ENCODE results near the gene WASF2.

Gene WASF2

GRCh38 chr1:27357281-27358037 lies 132.5 kb downstream of the WASF2 start:
- no peak for DNase-seq (ENCODE audit: low read depth)

- no peak for DNase-seq (ENCODE audit: low read depth)
Measured at GRCh38 chr1:27356619-27357280, 133.2 kb downstream of the WASF2 start.

- DNase-seq (ENCODE audit: low read depth), result no peak
Measured at GRCh38 chr1:27356277-27356618, 133.7 kb downstream of the WASF2 start.

GRCh38 chr1:27355683-27356082 lies 134.3 kb downstream of the WASF2 start:
- DNase-seq (ENCODE audit: low read depth), result no peak

Measured in GM04504 (cell line).